ENCODE data around the gene HOXD3. TPM values are rescaled to one million over a fixed set of nuclear protein-coding genes. Genes with fewer than 3 reads are reported as not detected.

Gene HOXD3
- total RNA-seq, 1 experiment from 2014 or later: not detected

DNA sequence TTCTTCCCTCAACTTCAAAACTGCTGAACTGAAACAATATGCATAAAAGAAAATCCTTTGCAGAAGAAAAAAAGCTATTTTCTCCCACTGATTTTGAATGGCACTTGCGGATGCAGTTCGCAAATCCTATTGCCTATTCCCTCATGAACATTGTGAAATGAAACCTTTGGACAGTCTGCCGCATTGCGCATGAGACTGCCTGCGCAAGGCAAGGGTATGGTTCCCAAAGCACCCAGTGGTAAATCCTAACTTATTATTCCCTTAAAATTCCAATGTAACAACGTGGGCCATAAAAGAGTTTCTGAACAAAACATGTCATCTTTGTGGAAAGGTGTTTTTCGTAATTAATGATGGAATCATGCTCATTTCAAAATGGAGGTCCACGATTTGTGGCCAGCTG, 19.2 kb upstream of the HOXD3 start:
- Mint-ChIP-seq H3K9me3 (no peaks in the 10 kb centered on the region), H3K27me3 (ENCODE audit: low read depth) (peaks cover 98% of the 10 kb centered on the region), H3K27ac (no peak overlapping the region), H3K4me1 (peaks cover 17% of the 10 kb centered on the region), H3K4me3 (no peak overlapping the region), H3K36me3 (no peaks in the 10 kb centered on the region)
- TF ChIP-seq, protein P1, sequence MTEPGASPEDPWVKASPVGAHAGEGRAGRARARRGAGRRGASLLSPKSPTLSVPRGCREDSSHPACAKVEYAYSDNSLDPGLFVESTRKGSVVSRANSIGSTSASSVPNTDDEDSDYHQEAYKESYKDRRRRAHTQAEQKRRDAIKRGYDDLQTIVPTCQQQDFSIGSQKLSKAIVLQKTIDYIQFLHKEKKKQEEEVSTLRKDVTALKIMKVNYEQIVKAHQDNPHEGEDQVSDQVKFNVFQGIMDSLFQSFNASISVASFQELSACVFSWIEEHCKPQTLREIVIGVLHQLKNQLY (CRISPR knock-in tag; IDR thresholded peaks at IDR 0.05): no peak
- no peak for TF ChIP-seq MYBL2 (CRISPR knock-in tag; IDR thresholded peaks at IDR 0.05)
- TF ChIP-seq, protein P2, sequence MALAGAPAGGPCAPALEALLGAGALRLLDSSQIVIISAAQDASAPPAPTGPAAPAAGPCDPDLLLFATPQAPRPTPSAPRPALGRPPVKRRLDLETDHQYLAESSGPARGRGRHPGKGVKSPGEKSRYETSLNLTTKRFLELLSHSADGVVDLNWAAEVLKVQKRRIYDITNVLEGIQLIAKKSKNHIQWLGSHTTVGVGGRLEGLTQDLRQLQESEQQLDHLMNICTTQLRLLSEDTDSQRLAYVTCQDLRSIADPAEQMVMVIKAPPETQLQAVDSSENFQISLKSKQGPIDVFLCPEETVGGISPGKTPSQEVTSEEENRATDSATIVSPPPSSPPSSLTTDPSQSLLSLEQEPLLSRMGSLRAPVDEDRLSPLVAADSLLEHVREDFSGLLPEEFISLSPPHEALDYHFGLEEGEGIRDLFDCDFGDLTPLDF (CRISPR knock-in tag; IDR thresholded peaks at IDR 0.05): no peak
- no peak for TF ChIP-seq KAT7 (CRISPR knock-in tag; IDR thresholded peaks at IDR 0.05; ENCODE audit: borderline replicate concordance)
- no peak for TF ChIP-seq ZNF396 (CRISPR knock-in tag; IDR thresholded peaks at IDR 0.05; ENCODE audit: borderline replicate concordance)
- TF ChIP-seq, protein P3, sequence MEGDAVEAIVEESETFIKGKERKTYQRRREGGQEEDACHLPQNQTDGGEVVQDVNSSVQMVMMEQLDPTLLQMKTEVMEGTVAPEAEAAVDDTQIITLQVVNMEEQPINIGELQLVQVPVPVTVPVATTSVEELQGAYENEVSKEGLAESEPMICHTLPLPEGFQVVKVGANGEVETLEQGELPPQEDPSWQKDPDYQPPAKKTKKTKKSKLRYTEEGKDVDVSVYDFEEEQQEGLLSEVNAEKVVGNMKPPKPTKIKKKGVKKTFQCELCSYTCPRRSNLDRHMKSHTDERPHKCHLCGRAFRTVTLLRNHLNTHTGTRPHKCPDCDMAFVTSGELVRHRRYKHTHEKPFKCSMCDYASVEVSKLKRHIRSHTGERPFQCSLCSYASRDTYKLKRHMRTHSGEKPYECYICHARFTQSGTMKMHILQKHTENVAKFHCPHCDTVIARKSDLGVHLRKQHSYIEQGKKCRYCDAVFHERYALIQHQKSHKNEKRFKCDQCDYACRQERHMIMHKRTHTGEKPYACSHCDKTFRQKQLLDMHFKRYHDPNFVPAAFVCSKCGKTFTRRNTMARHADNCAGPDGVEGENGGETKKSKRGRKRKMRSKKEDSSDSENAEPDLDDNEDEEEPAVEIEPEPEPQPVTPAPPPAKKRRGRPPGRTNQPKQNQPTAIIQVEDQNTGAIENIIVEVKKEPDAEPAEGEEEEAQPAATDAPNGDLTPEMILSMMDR (IDR thresholded peaks at IDR 0.05): no peak
- TF ChIP-seq, protein P4, sequence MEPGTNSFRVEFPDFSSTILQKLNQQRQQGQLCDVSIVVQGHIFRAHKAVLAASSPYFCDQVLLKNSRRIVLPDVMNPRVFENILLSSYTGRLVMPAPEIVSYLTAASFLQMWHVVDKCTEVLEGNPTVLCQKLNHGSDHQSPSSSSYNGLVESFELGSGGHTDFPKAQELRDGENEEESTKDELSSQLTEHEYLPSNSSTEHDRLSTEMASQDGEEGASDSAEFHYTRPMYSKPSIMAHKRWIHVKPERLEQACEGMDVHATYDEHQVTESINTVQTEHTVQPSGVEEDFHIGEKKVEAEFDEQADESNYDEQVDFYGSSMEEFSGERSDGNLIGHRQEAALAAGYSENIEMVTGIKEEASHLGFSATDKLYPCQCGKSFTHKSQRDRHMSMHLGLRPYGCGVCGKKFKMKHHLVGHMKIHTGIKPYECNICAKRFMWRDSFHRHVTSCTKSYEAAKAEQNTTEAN (CRISPR knock-in tag; IDR thresholded peaks at IDR 0.05): no peak
- TF ChIP-seq ZBTB21 (CRISPR knock-in tag; IDR thresholded peaks at IDR 0.05; ENCODE audit: borderline replicate concordance): no peak
- no peak for TF ChIP-seq OVOL2 (CRISPR knock-in tag; IDR thresholded peaks at IDR 0.05; ENCODE audit: borderline replicate concordance)
- no peak for TF ChIP-seq PRRX2 (CRISPR knock-in tag; IDR thresholded peaks at IDR 0.05)
- no peak for TF ChIP-seq CREM (CRISPR knock-in tag; IDR thresholded peaks at IDR 0.05)
- TF ChIP-seq ZNF281 (CRISPR knock-in tag; IDR thresholded peaks at IDR 0.05): no peak
- no peak for TF ChIP-seq NR2C2 (CRISPR knock-in tag; IDR thresholded peaks at IDR 0.05)
- TF ChIP-seq FOXJ3 (CRISPR knock-in tag; IDR thresholded peaks at IDR 0.05; ENCODE audit: borderline replicate concordance): no peak
- TF ChIP-seq ETV6 (CRISPR knock-in tag; IDR thresholded peaks at IDR 0.05): no peak
- TF ChIP-seq, protein P5, sequence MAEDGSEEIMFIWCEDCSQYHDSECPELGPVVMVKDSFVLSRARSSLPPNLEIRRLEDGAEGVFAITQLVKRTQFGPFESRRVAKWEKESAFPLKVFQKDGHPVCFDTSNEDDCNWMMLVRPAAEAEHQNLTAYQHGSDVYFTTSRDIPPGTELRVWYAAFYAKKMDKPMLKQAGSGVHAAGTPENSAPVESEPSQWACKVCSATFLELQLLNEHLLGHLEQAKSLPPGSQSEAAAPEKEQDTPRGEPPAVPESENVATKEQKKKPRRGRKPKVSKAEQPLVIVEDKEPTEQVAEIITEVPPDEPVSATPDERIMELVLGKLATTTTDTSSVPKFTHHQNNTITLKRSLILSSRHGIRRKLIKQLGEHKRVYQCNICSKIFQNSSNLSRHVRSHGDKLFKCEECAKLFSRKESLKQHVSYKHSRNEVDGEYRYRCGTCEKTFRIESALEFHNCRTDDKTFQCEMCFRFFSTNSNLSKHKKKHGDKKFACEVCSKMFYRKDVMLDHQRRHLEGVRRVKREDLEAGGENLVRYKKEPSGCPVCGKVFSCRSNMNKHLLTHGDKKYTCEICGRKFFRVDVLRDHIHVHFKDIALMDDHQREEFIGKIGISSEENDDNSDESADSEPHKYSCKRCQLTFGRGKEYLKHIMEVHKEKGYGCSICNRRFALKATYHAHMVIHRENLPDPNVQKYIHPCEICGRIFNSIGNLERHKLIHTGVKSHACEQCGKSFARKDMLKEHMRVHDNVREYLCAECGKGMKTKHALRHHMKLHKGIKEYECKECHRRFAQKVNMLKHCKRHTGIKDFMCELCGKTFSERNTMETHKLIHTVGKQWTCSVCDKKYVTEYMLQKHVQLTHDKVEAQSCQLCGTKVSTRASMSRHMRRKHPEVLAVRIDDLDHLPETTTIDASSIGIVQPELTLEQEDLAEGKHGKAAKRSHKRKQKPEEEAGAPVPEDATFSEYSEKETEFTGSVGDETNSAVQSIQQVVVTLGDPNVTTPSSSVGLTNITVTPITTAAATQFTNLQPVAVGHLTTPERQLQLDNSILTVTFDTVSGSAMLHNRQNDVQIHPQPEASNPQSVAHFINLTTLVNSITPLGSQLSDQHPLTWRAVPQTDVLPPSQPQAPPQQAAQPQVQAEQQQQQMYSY (CRISPR knock-in tag; IDR thresholded peaks at IDR 0.05): no peak
- TF ChIP-seq CDX4 (CRISPR knock-in tag; IDR thresholded peaks at IDR 0.05; ENCODE audit: borderline replicate concordance): no peak
- TF ChIP-seq E2F5 (CRISPR knock-in tag; IDR thresholded peaks at IDR 0.05): no peak
- ChIA-PET CTCF (no interaction called here), POLR2A (no interaction called here)
- ATAC-seq: no peak
- DNase-seq (ENCODE audit: low spot score): no peak

All from WTC11 (cell line).